22Rv1 (cell line): ENCODE data around the gene PDGFRB.

Experiments
- CTCF ChIP-seq: fragments of 450-650 bp; IDR thresholded peaks from 2 replicates; pipeline ENCODE4 v1.5.1; 2017; ENCODE audit warnings: mild to moderate bottlenecking
- ZFX ChIP-seq: fragments of 450-650 bp; IDR thresholded peaks from 2 replicates; pipeline ENCODE4 v1.6.1; 2017; ENCODE audit warnings: antibody characterized with exemption, borderline replicate concordance

GRCh38 chr5:150124111-150124557 is 31.5 kb downstream of the PDGFRB start:
- TF ChIP-seq CTCF = no peak
- TF ChIP-seq ZFX = no peak
